GM23338 (cell line): Measurements from ENCODE around the gene FRMD1. TPM values are rescaled to one million over a fixed set of nuclear protein-coding genes. Genes with fewer than 3 reads are reported as not detected.
A peak's percentile ranks its signal among the peaks of the same experiment; 100 is the strongest.

Source experiments
- ATAC-seq: fragments of 200-7000 bp; cut with Tn5 transposase; 3 replicates; pipeline ENCODE4 v1.9.1; 2020
- DNase-seq: peaks from one replicate; pipeline ENCODE4 v3.0.0-alpha.2; 2015; ENCODE audit warnings: low spot score
- H2AFZ ChIP-seq: fragments of 200-600 bp; sonication (generic); 2 replicates; pipeline ENCODE4 v1.8.0; 2016; ENCODE audit warnings: antibody characterized with exemption, mild to moderate bottlenecking, moderate library complexity
- H3F3A ChIP-seq: fragments of 200-600 bp; sonication (generic); replicated peaks from 2 replicates; pipeline ENCODE4 v1.8.0; 2017; ENCODE audit warnings: antibody characterized with exemption, mixed run types, low read depth
- H3K27ac ChIP-seq: fragments of 200-600 bp; sonication (generic); 2 replicates; pipeline ENCODE4 v1.6.1; 2016; ENCODE audit warnings: low read depth
- H3K27me3 ChIP-seq: fragments of 200-600 bp; sonication (generic); 2 replicates; pipeline ENCODE4 v1.8.0; 2016; ENCODE audit warnings: mild to moderate bottlenecking, mixed run types, moderate library complexity; ENCODE audit not compliant: insufficient read depth
- H3K36me3 ChIP-seq: fragments of 200-600 bp; sonication (generic); 2 replicates; pipeline ENCODE4 v1.8.0; 2016; ENCODE audit warnings: mild to moderate bottlenecking; ENCODE audit not compliant: insufficient read depth
- H3K4me1 ChIP-seq: fragments of 200-600 bp; sonication (generic); 2 replicates; pipeline ENCODE4 v1.8.0; 2016; ENCODE audit warnings: mild to moderate bottlenecking, moderate library complexity; ENCODE audit not compliant: insufficient read depth
- H3K4me2 ChIP-seq: fragments of 200-600 bp; sonication (generic); 2 replicates; pipeline ENCODE4 v1.7.1; 2017; ENCODE audit warnings: mixed run types
- H3K4me3 ChIP-seq: fragments of 200-600 bp; sonication (generic); 2 replicates; pipeline ENCODE4 v1.6.1; 2016; ENCODE audit warnings: mixed run types
- H3K79me2 ChIP-seq: fragments of 200-600 bp; sonication (generic); replicated peaks from 2 replicates; pipeline ENCODE4 v1.8.0; 2017; ENCODE audit warnings: mild to moderate bottlenecking; ENCODE audit not compliant: insufficient read depth
- H3K9me2 ChIP-seq: fragments of 200-600 bp; sonication (generic); 2 replicates; pipeline ENCODE4 v1.8.0; 2017; ENCODE audit not compliant: insufficient read depth
- H4K20me1 ChIP-seq: fragments of 200-600 bp; sonication (generic); replicated peaks from 2 replicates; pipeline ENCODE4 v1.8.0; 2017; ENCODE audit warnings: mild to moderate bottlenecking; ENCODE audit not compliant: insufficient read depth
- H3K27ac Mint-ChIP-seq: 2 replicates; pipeline ENCODE4 v1.8.0; 2020; ENCODE audit warnings: inconsistent platforms, mild to moderate bottlenecking, moderate library complexity, mixed read lengths
- H3K27me3 Mint-ChIP-seq: 3 replicates; pipeline ENCODE4 v1.8.0; 2022; ENCODE audit warnings: low read depth, mild to moderate bottlenecking, moderate library complexity, mixed read lengths, inconsistent platforms; ENCODE audit not compliant: insufficient read depth, poor library complexity
- H3K36me3 Mint-ChIP-seq: 3 replicates; pipeline ENCODE4 v1.8.0; 2021; ENCODE audit warnings: low read depth, mild to moderate bottlenecking, inconsistent platforms, moderate library complexity, mixed read lengths
- H3K4me1 Mint-ChIP-seq: 3 replicates; pipeline ENCODE4 v1.8.0; 2020; ENCODE audit warnings: mild to moderate bottlenecking, inconsistent platforms, mixed read lengths
- H3K4me3 Mint-ChIP-seq: 3 replicates; pipeline ENCODE4 v1.8.0; 2021; ENCODE audit warnings: moderate library complexity, mild to moderate bottlenecking, inconsistent platforms, mixed read lengths
- H3K9me3 Mint-ChIP-seq: 3 replicates; pipeline ENCODE4 v1.8.0; 2020; ENCODE audit warnings: moderate library complexity, mild to moderate bottlenecking, inconsistent platforms, mixed read lengths
- CTCF ChIP-seq, 2 experiments: fragments of 200-600 bp in 1 of 2; sonication (generic) in 1 of 2; conservative IDR thresholded peaks; 2 replicates each; pipeline versions ENCODE4 v1.5.1 to v1.6.1; 2016 to 2017; ENCODE audit warnings: antibody characterized with exemption in 2 of 2, low read depth in 2 of 2, mild to moderate bottlenecking in 2 of 2, moderate library complexity in 1 of 2
- ETS1 ChIP-seq: IDR thresholded peaks from 2 replicates; pipeline ENCODE4 v1.6.1; 2016; ENCODE audit warnings: antibody characterized with exemption
- EZH2 ChIP-seq: fragments of 200-600 bp; sonication (generic); IDR thresholded peaks from one replicate; pipeline ENCODE4 v1.8.0; 2017; ENCODE audit warnings: antibody characterized with exemption, mild to moderate bottlenecking, low read depth; ENCODE audit not compliant: unreplicated experiment
- JUNB ChIP-seq: IDR thresholded peaks from one replicate; pipeline ENCODE4 v1.6.1; 2016; ENCODE audit warnings: antibody characterized with exemption; ENCODE audit not compliant: unreplicated experiment
- NANOG ChIP-seq: IDR thresholded peaks from 2 replicates; pipeline ENCODE4 v1.6.1; 2016; ENCODE audit warnings: antibody characterized with exemption, borderline replicate concordance
- POLR2AphosphoS5 ChIP-seq: IDR thresholded peaks from 2 replicates; pipeline ENCODE4 v1.6.1; 2016; ENCODE audit warnings: antibody characterized with exemption, low read depth
- STAT1 ChIP-seq: IDR thresholded peaks from one replicate; pipeline ENCODE4 v1.6.1; 2016; ENCODE audit warnings: antibody characterized with exemption; ENCODE audit not compliant: unreplicated experiment
- ZNF331 ChIP-seq: fragments of 250-450 bp; sonication (Bioruptor Pico); IDR thresholded peaks from 2 replicates; pipeline ENCODE4 v1.5.0; 2020; ENCODE audit warnings: low read depth, mild to moderate bottlenecking, moderate library complexity
- ZNF462 ChIP-seq: fragments of 250-450 bp; sonication (Bioruptor Pico); IDR thresholded peaks from 2 replicates; pipeline ENCODE4 v1.5.0; 2020; ENCODE audit warnings: mild to moderate bottlenecking, moderate library complexity
- polyA plus RNA-seq: library from polyadenylated mRNA; unstranded; fragments of >200 nt; fragmentation: Nextera tagmentation; extraction: Ambion mirVana; gene quantifications from 2 replicates; pipeline ENCODE4 v1.2.1, GENCODE V29; 2016
- total RNA-seq: library from RNA; depleted of rRNA; stranded (reverse); fragments of >200 nt; shearing (Covaris generic); gene quantifications from 2 replicates; pipeline ENCODE4 v1.2.3, GENCODE V29; 2014

Gene FRMD1
- total and polyA plus RNA-seq, 2 experiments from 2014 or later, result 1.0 to 2.0 TPM

- TF ChIP-seq ZNF462 (CRISPR knock-in tag) (no peak), JUNB (no peak), EZH2 (no peak), ETS1 (no peak), NANOG (no peak), CTCF (conservative IDR thresholded peaks at IDR 0.05; ENCODE audit: low read depth in 2 of 2) (no peak), ZNF331 (CRISPR knock-in tag) (no peak), POLR2AphosphoS5 (no peak), STAT1 (no peak)
- Histone ChIP-seq H3K36me3 (no peaks in the 10 kb centered on the region), H3K4me2 (no peak overlapping the region), H3K27ac (no peak overlapping the region), H3K9me2 (no peaks in the 10 kb centered on the region), H3K4me3 (no peak overlapping the region), H3F3A (no peaks in the 10 kb centered on the region), H3K4me1 (peaks cover 4% of the 10 kb centered on the region), H4K20me1 (no peaks in the 10 kb centered on the region), H3K79me2 (no peaks in the 10 kb centered on the region), H3K27me3 (peaks cover 34% of the 10 kb centered on the region), H2AFZ (peak overlapping the region; percentile 63)
- no peak overlapping the region for H3K4me3 Mint-ChIP-seq
- no peak overlapping the region for H3K27ac Mint-ChIP-seq
- no peaks in the 10 kb centered on the region for H3K9me3 Mint-ChIP-seq
- H3K4me1 Mint-ChIP-seq, result peaks cover 28% of the 10 kb centered on the region
- DNase-seq (no peak), ATAC-seq (no peak)
- H3K36me3 Mint-ChIP-seq, result no peaks in the 10 kb centered on the region
- peaks cover 31% of the 10 kb centered on the region for H3K27me3 Mint-ChIP-seq
Measured at GRCh38 chr6:168104636-168105035, 25.6 kb upstream of the FRMD1 start.
